ENCODE measurements around the gene FUCA2.

FUCA2 gene

DNA sequence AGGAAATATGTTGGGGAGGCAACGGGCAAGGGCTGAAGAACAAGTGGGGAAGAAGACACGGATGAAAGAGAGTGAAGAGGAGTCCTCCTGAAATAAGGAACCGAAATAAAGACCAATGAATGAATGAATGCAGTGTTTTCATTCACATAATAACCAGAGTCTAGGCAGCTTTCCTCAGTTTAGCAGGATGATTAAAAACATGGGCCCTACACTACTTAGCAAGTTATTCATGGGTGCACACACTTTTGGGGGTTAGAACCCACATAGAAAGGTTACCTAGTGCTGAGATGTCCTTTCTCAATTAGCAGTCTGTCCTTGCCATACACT, 5.9 kb upstream of the FUCA2 start:
- no peak for DNase-seq (ENCODE audit: low spot score)
- Histone ChIP-seq H3K27me3 (ENCODE audit: insufficient read depth, poor library complexity, severe bottlenecking) (no peaks in the 10 kb centered on the region), H3K4me3 (ENCODE audit: severe bottlenecking) (no peak overlapping the region), H3K4me1 (ENCODE audit: insufficient read depth, poor library complexity, severe bottlenecking) (no peaks in the 10 kb centered on the region), H3K9me3 (ENCODE audit: severe bottlenecking) (no peaks in the 10 kb centered on the region), H3K27ac (ENCODE audit: poor library complexity, severe bottlenecking) (no peak overlapping the region), H3K36me3 (ENCODE audit: low read depth) (no peaks in the 10 kb centered on the region)
- TF ChIP-seq, protein P1, sequence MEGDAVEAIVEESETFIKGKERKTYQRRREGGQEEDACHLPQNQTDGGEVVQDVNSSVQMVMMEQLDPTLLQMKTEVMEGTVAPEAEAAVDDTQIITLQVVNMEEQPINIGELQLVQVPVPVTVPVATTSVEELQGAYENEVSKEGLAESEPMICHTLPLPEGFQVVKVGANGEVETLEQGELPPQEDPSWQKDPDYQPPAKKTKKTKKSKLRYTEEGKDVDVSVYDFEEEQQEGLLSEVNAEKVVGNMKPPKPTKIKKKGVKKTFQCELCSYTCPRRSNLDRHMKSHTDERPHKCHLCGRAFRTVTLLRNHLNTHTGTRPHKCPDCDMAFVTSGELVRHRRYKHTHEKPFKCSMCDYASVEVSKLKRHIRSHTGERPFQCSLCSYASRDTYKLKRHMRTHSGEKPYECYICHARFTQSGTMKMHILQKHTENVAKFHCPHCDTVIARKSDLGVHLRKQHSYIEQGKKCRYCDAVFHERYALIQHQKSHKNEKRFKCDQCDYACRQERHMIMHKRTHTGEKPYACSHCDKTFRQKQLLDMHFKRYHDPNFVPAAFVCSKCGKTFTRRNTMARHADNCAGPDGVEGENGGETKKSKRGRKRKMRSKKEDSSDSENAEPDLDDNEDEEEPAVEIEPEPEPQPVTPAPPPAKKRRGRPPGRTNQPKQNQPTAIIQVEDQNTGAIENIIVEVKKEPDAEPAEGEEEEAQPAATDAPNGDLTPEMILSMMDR (IDR thresholded peaks at IDR 0.05; ENCODE audit: poor library complexity, severe bottlenecking) = no peak
- ATAC-seq (ENCODE audit: low read depth) = no peak

DNA sequence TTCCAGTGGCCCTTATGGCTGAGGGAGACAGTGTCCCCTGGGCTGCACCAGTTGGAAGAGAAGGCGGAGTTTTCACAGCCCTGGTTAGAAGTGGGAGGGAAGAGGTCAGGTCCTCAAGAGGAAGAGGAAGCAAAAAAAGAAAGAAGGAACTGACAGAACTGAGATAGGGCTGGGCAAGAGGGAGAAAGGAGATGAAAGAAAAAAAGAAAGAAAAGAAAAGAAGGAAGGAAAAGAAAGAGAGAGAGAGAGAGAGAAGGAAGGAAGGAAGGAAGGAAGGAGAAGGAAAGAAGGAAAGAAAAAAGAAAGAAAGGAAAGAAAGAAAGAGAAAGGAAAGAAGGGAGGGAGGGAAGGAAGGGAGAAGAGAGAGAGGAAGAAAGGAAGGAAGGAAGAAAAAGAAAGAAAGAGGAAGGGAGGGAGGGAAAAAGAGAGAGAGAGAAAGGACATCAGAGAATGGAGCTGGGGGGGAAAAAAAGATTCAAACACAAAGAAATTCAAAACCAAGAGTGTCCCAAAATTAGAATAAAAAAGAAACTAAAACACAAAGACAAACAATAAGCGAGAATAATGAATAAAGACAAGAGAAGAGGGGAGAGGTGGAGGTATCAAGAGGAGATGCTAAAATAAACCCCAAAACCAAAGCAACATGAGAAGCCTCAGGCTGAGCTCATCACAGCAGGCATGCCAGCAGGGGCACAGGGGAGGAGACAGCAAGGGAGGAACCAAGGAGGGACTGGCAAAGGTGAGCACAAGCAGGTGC, 5.3 kb upstream of the FUCA2 start:
- no peak for DNase-seq (ENCODE audit: low spot score)
- no peaks in the 10 kb centered on the region for H3K27me3 ChIP-seq (ENCODE audit: insufficient read depth, poor library complexity, severe bottlenecking)
- no peak overlapping the region for H3K4me3 ChIP-seq (ENCODE audit: severe bottlenecking)
- no peak for ATAC-seq (ENCODE audit: low read depth)
- TF ChIP-seq, protein P1 (IDR thresholded peaks at IDR 0.05; ENCODE audit: poor library complexity, severe bottlenecking) = no peak
- H3K9me3 ChIP-seq (ENCODE audit: severe bottlenecking) = no peaks in the 10 kb centered on the region
- H3K4me1 ChIP-seq (ENCODE audit: insufficient read depth, poor library complexity, severe bottlenecking) = no peaks in the 10 kb centered on the region
- no peaks in the 10 kb centered on the region for H3K36me3 ChIP-seq (ENCODE audit: low read depth)
- no peak overlapping the region for H3K27ac ChIP-seq (ENCODE audit: poor library complexity, severe bottlenecking)

DNA sequence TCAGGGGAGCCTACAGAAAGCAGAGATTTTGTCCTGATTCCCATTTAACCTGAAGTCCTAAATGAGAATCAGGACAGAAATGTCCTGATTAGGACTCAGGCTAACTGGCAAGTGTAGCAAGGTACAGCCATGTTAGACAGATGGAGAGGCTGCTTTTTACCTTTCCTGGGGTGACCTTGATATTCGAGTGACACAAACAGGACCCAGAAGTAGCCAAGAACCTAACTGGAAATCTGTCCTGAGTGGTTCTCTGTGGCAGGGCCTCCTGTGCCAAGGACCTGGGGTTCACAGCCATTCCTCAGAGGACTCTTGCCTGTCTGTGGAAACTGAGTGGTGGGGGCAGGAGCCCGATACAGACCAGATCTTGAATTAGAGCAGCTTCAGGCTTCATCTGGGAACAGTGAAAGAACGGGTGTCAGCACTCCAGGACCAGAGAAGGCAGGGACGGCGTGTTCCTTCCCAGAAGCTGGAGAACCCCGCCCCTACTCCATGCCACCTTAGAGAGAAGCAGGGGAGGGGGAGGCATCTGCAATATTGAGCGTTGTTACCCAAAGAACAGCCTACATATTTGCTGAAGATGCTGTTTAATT, 4.3 kb upstream of the FUCA2 start:
- no peaks in the 10 kb centered on the region for H3K4me1 ChIP-seq (ENCODE audit: insufficient read depth, poor library complexity, severe bottlenecking)
- no peaks in the 10 kb centered on the region for H3K9me3 ChIP-seq (ENCODE audit: severe bottlenecking)
- H3K27me3 ChIP-seq (ENCODE audit: insufficient read depth, poor library complexity, severe bottlenecking) = no peaks in the 10 kb centered on the region
- TF ChIP-seq, protein P1 (IDR thresholded peaks at IDR 0.05; ENCODE audit: poor library complexity, severe bottlenecking) = no peak
- no peak overlapping the region for H3K4me3 ChIP-seq (ENCODE audit: severe bottlenecking)
- ATAC-seq (ENCODE audit: low read depth) (no peak), DNase-seq (ENCODE audit: low spot score) (no peak)
- no peak overlapping the region for H3K27ac ChIP-seq (ENCODE audit: poor library complexity, severe bottlenecking)
- H3K36me3 ChIP-seq (ENCODE audit: low read depth) = no peaks in the 10 kb centered on the region

DNA sequence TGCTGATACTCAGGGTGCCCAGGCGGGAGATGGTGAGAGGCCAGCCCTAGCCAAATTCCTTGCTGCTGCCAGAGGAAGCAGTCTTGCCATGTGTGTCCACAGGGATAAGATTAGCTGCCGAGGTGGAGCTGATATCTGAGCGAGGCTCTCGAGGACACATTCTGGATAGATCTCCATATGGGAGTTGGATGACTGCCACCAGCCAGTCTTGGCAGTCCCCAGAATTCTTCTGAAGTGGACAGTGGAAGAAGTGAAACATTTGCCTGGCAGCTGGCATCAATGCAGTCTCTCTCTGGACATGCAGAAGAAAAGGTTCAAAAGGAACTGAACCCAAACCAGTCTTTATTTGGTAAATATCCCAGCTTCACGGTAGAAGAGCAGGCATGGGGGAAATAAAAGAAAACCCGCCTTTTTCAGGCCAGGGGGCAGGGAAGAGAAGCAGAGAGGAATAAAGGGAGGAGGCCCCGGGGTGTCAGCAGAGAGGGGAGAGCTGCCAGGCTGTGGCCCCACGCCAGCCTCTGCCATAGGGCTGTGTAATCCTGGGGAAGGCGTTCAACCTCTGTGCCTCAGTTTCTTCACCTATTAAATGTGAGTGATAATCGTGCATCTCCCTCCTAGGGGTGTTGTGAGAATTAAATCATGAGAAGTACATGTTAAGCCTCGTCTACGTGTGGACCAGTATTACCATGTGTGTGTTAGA, 3.7 kb upstream of the FUCA2 start:
- DNase-seq (ENCODE audit: low spot score) = no peak
- ATAC-seq (ENCODE audit: low read depth) = no peak
- H3K27ac ChIP-seq (ENCODE audit: poor library complexity, severe bottlenecking) = no peak overlapping the region
- no peaks in the 10 kb centered on the region for H3K9me3 ChIP-seq (ENCODE audit: severe bottlenecking)
- H3K4me1 ChIP-seq (ENCODE audit: insufficient read depth, poor library complexity, severe bottlenecking) = peaks cover 4% of the 10 kb centered on the region
- no peaks in the 10 kb centered on the region for H3K27me3 ChIP-seq (ENCODE audit: insufficient read depth, poor library complexity, severe bottlenecking)
- TF ChIP-seq, protein P1 (IDR thresholded peaks at IDR 0.05; ENCODE audit: poor library complexity, severe bottlenecking) = no peak
- H3K4me3 ChIP-seq (ENCODE audit: severe bottlenecking) = no peak overlapping the region
- H3K36me3 ChIP-seq (ENCODE audit: low read depth) = peaks cover 6% of the 10 kb centered on the region; the same call in 1 of the 2 replicates
